ENCODE results near the gene OSBPL1A.
A peak's percentile ranks its signal among the peaks of the same experiment; 100 is the strongest.
"Not testable (repeated sequence)": the region's sequence is repeated elsewhere in the genome, so short reads cannot be mapped to it uniquely, and the experiment has no call there.

Gene OSBPL1A

GRCh38 chr18:24187049-24187448 lies 210.6 kb downstream of the OSBPL1A start:
- DNase-seq (ENCODE audit: low read depth): no peak

DNA sequence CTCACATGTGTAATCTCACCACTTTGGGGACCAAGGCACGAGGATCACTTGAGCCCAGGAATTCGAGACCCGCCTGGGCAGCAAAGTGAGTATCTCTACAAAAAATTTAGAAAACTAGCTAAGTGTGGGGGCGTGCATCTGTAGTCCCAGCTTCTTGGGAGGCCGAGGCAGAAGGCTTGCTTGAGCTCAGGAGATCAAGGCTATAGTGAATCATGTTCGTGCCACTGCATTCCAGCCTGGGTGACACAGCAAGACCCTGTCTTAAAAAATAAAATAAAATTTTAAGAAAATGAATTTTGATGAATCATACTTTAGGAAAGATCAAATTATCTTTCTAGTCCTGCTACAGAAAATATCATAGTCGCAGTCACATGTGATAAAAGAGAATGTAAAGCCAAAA lies 211.8 kb downstream of the OSBPL1A start:
- DNase-seq (ENCODE audit: low read depth): no peak

DNA sequence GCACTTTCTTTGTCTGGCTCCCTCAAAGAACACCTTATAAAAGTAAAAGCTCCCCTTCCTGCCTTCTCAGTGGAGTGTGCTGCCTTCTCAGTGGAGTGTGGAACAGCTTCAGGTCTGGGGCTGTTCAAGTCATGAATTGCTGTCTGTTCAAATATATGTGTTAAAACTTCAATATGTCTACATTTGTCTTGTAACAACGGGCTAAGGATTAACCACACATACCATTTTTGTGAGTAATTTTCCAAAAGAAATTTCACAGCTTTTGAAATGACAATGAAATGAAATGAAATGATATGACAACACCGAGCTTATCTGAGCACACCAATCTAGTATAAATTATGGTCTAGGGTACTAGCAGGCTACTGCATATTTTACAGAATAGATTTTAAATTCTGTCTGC lies 215.8 kb downstream of the OSBPL1A start:
- no peak for DNase-seq (ENCODE audit: low read depth)

DNA sequence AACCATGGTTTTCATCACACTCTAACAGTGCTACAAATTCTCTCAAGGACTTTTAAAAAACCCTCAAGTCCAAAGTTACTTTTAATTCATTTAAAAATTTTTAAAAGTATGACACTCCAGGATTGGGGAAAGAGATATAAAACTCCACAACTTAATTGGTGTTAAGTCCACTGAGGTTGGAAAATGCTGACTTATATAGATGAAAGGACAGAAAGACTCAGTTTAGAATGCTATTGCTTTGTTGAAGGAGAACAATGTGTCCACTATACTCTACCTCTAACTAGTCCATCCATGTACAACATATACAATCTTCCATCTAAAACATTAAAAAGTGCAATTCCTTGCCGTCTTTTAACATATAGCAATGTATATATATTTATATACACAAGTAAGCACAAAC lies 217.6 kb downstream of the OSBPL1A start:
- no peak for DNase-seq (ENCODE audit: low read depth)

DNA sequence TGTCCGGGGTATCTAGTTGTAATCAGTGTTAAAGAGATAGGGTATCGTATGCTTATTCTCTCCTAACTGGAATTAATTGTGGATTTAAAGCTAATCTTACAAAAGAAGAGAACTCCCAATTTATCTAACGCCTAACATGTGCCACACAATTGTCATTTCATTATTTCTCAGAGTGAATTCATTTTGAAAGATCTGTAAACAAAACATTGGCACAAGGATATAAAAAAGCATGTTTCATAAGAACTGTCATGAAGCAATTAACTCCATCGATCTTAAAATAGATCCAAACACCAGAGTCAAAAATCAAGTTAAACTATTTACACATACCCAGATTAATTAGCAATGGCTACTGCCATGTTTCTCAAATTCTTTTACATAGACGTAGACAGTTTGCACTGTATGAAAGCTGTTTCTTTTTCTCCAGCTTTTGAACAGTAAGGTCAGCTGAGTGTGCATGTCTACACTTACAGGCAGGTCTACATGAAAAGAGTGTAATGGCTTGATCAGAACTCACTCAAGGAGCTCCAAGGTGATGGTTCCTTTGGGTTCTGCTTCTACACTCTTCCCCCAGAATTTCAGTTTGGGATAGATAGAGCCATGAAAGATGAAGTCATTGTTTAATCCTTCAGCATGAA lies 220.0 kb downstream of the OSBPL1A start:
- DNase-seq (ENCODE audit: low read depth): no peak

- no peak for DNase-seq (ENCODE audit: low read depth)
Observed at GRCh38 chr18:24176727-24177416, 220.8 kb downstream of the OSBPL1A start.

GRCh38 chr18:24173997-24174396 lies 223.6 kb downstream of the OSBPL1A start:
- no peak for DNase-seq (ENCODE audit: low read depth)

DNA sequence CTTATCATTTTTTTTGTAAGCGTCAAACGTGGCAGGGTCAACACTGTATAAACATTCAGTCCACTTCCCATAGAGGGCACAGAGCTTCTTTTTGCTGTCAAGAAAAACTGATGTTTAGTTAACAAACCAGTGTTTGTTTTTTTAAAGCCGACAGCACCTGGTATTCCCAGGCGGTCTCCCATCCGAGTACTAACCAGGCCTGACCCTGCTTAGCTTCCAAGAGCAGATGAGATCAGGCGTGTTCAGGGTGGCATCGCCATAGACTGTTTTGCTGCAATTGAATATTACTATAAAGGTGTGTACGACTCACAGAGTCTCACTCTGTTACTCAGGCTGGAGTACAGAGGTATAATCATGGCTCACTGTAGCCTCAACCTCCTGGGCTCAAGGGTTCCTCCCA lies 227.3 kb downstream of the OSBPL1A start:
- DNase-seq (ENCODE audit: low read depth): no peak

- no peak for DNase-seq (ENCODE audit: low read depth)
Observed at GRCh38 chr18:24168496-24168895, 229.1 kb downstream of the OSBPL1A start.

DNA sequence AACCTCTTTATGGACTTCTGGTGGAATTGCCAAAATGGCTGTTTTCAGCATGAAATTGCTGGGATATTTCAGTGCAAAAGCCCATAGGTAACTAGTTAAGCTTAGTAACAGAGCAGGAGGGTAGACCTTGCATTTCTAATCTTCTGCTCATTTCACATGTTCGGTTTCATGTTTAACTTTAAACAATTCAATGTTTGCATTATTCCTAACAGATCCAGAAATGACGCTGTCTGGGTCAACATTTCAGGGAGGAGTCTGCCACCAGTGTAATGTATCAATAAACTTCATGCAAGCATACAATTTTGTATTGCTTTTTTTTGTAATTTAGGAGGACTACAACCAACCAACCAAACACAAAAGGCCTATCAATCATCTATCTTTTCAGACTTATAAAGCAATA lies 236.3 kb downstream of the OSBPL1A start:
- no peak for DNase-seq (ENCODE audit: low read depth)

GRCh38 chr18:24160086-24160485 lies 237.5 kb downstream of the OSBPL1A start:
- DNase-seq (ENCODE audit: low read depth): no peak

GRCh38 chr18:24157855-24158254 lies 239.8 kb downstream of the OSBPL1A start:
- no peak for DNase-seq (ENCODE audit: low read depth)

DNA sequence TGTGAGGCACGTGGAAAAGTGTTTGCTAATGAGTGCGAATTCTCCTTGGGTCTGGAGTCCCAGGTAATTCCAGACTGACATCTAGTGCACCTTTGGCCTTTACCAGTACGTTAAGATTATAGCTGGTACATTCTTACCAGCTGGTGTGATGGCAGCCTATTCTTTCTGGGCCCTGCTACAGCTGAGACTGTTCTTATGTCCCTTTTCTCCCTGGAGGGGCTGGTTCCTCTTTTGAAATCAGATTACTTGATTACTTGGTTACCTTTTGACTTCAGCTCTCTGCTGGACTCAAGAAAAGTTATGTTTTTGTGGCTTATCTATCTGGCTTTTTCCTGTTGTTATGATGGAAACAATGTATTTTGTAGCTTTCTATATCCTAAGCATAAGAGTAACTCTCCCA lies 244.2 kb downstream of the OSBPL1A start:
- DNase-seq (ENCODE audit: low read depth): no peak

GRCh38 chr18:24149591-24149990 lies 248.0 kb downstream of the OSBPL1A start:
- not testable (repeated sequence) for DNase-seq (ENCODE audit: low read depth)

- no peak for DNase-seq (ENCODE audit: low read depth)
Observed at GRCh38 chr18:24142376-24142775, 255.2 kb downstream of the OSBPL1A start.

DNA sequence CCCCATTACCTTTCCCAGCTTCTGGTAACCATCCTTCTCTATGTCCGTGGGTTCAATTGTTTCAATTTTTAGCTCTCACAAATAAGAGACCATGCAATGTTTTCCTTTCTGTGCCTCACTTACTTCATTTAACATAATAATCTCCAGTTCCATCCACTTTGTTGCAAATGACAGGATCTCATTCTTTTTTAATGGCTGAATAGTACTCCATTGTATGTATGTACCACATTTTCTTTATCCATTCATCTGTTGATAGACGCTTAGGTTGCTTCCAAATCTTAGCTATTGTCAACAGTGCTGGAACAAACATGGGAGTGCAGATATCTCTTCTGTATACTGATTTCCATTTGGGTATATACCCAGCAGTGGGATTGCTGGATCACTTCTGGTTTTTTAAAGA lies 256.9 kb downstream of the OSBPL1A start:
- DNase-seq (ENCODE audit: low read depth): no peak

GRCh38 chr18:24138789-24139616 lies 258.6 kb downstream of the OSBPL1A start, which contains the start of gene CABYR:
Gene CABYR, plus strand, starts transcription at chr18:24139062. Its CDS starts 4,053 bp downstream, at chr18:24143115.
- DNase-seq (ENCODE audit: low read depth): peak; percentile 47

DNA sequence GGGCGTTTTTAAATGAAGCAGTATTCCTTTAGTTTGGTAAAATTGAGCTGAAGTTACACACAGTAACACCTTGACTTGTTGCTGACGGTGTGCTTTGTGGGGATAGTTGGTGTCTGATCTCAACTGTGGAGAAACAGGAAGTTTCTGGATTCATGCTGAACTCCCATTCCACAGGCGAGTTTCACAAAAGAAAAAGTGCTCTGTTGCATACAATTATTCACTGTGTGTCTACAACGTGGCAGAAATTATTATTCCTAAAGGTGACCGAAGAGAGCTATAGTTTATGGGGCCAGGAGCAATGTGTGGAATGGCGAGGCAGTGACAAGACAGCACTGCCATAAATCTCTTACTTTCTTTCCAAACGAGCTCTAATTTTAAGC lies 259.2 kb downstream of the OSBPL1A start:
- DNase-seq (ENCODE audit: low read depth): no peak

DNA sequence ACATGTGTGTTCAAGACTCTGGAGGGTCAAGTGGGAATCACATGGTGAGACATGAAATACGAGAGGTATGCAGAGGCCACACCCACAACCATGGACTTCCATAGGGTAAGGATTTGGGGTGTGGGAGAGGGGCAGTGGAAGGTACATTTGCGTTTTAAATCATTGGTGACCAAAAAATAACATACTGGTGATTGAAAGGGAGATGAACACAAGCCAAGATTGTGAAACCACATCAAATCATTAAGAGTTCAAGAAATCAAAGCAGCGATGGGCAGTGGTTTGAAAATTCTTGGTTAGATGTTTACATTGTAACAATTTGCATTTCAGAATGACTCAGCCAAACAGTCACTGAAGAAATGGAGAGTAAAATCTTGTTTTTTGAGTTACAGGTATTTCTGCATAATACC lies 260.7 kb downstream of the OSBPL1A start:
- no peak for DNase-seq (ENCODE audit: low read depth)

GRCh38 chr18:24130494-24130893 lies 267.1 kb downstream of the OSBPL1A start:
- DNase-seq (ENCODE audit: low read depth): no peak

GRCh38 chr18:24128700-24129099 lies 268.9 kb downstream of the OSBPL1A start:
- no peak for DNase-seq (ENCODE audit: low read depth)

- no peak for DNase-seq (ENCODE audit: low read depth)
Observed at GRCh38 chr18:24127735-24128134, 269.9 kb downstream of the OSBPL1A start.

Measured in stimulated activated CD8-positive, alpha-beta memory T cell treated with anti-CD3 and anti-CD28 coated beads, Interleukin-12 subunit alpha, Interleukin-12 subunit beta, amount 100 ng/mL, for 4 hours (primary cell).